Peyer's patch (tissue), 4 donors: ENCODE measurements around the gene SFI1.

ENCODE experiments used
- CTCF ChIP-seq, 6 experiments: fragments of 450-650 bp in 4 of 6; fragments of 200-600 bp in 2 of 6; sonication (generic) in 1 of 6; IDR thresholded peaks; one replicate each; pipeline ENCODE4 v1.5.1; 2017 to 2019; ENCODE audit warnings: antibody characterized with exemption in 6 of 6, mild to moderate bottlenecking in 3 of 6, moderate library complexity in 1 of 6
- POLR2A ChIP-seq, 2 donors: fragments of 450-650 bp; IDR thresholded peaks; one replicate each; pipeline ENCODE4 v1.5.1; 2017; ENCODE audit warnings: antibody characterized with exemption in 2 of 2, mild to moderate bottlenecking in 2 of 2, moderate library complexity in 2 of 2

GRCh38 chr22:31465307-31465706 lies 31.0 kb upstream of the SFI1 start:
- TF ChIP-seq CTCF (IDR thresholded peaks at IDR 0.05), result no peak
- no peak for TF ChIP-seq POLR2A (IDR thresholded peaks at IDR 0.05)
